Endothelial cell of umbilical vein (primary cell): ENCODE results near the gene TOGARAM2. TPM values are rescaled to one million over a fixed set of nuclear protein-coding genes. Genes with fewer than 3 reads are reported as not detected.

Experiments
- BruUV-seq: library from RNA; stranded (reverse); fragments of 400-500 nt; replicated peaks from 2 replicates; lab custom pipeline; 2021; lab: Mats Ljungman, UMichigan
- CTCF ChIA-PET: fragments of 300-600, 350-600 bp; sonication (Branson Sonifier 250); formaldehyde crosslinking; loops from one replicate; lab custom pipeline; 2021; ENCODE audit warnings: antibody characterized with exemption, inconsistent platforms; lab: Charles Lee
- POLR2A ChIA-PET: fragments of 300-600, 350-600 bp; sonication (Branson Sonifier 250); formaldehyde crosslinking; loops from one replicate; lab custom pipeline; 2021; ENCODE audit warnings: antibody characterized with exemption, inconsistent platforms; lab: Charles Lee
- DNase-seq: peaks from one replicate; pipeline ENCODE4 v3.0.0-alpha.2; 2011; ENCODE audit warnings: low read depth, low spot score
- FAIRE-seq: peaks from 2 replicates; lab custom pipeline; 2011; peaks lifted over from hg19 to GRCh38; lab: Jason Lieb, UNC
- H2AFZ ChIP-seq: 2 replicates; pipeline ENCODE4 v1.6.0; 2012; ENCODE audit warnings: low read depth, low read length, control low read depth, inconsistent platforms
- H3K27ac ChIP-seq: 2 replicates; pipeline ENCODE4 v1.5.1; 2011; ENCODE audit warnings: low read depth, mild to moderate bottlenecking, control low read depth, low read length, moderate library complexity; ENCODE audit not compliant: insufficient read depth
- H3K27me3 ChIP-seq, 2 experiments: 2 replicates each; pipeline versions ENCODE4 v1.6.0 to v1.6.1; 2011; ENCODE audit warnings: low read length in 2 of 2, mixed read lengths in 1 of 2; ENCODE audit not compliant: control insufficient read depth in 2 of 2, insufficient read depth in 2 of 2
- H3K36me3 ChIP-seq, 2 experiments: 2 replicates in 1 of 2; 3 replicates in 1 of 2; pipeline ENCODE4 v1.5.1; 2011; ENCODE audit warnings: low read length in 2 of 2, mild to moderate bottlenecking in 1 of 2, moderate library complexity in 1 of 2; ENCODE audit not compliant: control insufficient read depth in 2 of 2, insufficient read depth in 2 of 2; ENCODE audit errors: extremely low read depth in 1 of 2
- H3K4me1 ChIP-seq: 3 replicates; pipeline ENCODE4 v1.5.1; 2011; ENCODE audit warnings: mild to moderate bottlenecking, low read length; ENCODE audit not compliant: control insufficient read depth, insufficient read depth; ENCODE audit errors: extremely low read depth
- H3K4me2 ChIP-seq: 2 replicates; pipeline ENCODE4 v1.6.1; 2011; ENCODE audit warnings: low read length, control low read depth, mixed read lengths; ENCODE audit not compliant: insufficient read depth
- H3K4me3 ChIP-seq, 3 experiments: fragments of 200-600 bp in 1 of 3; sonication (generic), shearing (Covaris generic) in 1 of 3; replicated peaks in 1 of 3; 2 replicates each; pipeline ENCODE4 v1.5.1; 2011 to 2016; ENCODE audit warnings: control low read depth in 3 of 3, low read length in 3 of 3, mild to moderate bottlenecking in 2 of 3, inconsistent platforms in 1 of 3, low read depth in 1 of 3, moderate library complexity in 1 of 3; ENCODE audit not compliant: insufficient read depth in 1 of 3
- H3K79me2 ChIP-seq: 2 replicates; pipeline ENCODE4 v1.6.0; 2012; ENCODE audit warnings: low read length, inconsistent platforms; ENCODE audit not compliant: control insufficient read depth, insufficient read depth
- H3K9ac ChIP-seq: replicated peaks from 2 replicates; pipeline ENCODE3; 2011; ENCODE audit warnings: low read length, control low read depth; ENCODE audit not compliant: insufficient read depth; ENCODE audit errors: extremely low read depth
- H3K9me1 ChIP-seq: replicated peaks from 3 replicates; pipeline ENCODE4 v1.6.0; 2011; ENCODE audit warnings: mild to moderate bottlenecking, low read length; ENCODE audit not compliant: control insufficient read depth, insufficient read depth; ENCODE audit errors: extremely low read depth
- H3K9me3 ChIP-seq: replicated peaks from 2 replicates; pipeline ENCODE4 v1.5.1; 2012; ENCODE audit warnings: low read length, inconsistent platforms; ENCODE audit not compliant: control insufficient read depth, insufficient read depth
- H4K20me1 ChIP-seq: replicated peaks from 2 replicates; pipeline ENCODE3; 2011; ENCODE audit warnings: mild to moderate bottlenecking, low read length; ENCODE audit not compliant: control insufficient read depth, insufficient read depth; ENCODE audit errors: extremely low read depth
- EZH2 ChIP-seq: IDR thresholded peaks from 2 replicates; pipeline ENCODE4 v1.6.1; 2012; ENCODE audit warnings: borderline replicate concordance, low read depth, mild to moderate bottlenecking, moderate library complexity, low read length, inconsistent platforms; ENCODE audit not compliant: severe bottlenecking
- FOS ChIP-seq: IDR thresholded peaks from 2 replicates; pipeline ENCODE4 v1.6.1; 2011; ENCODE audit warnings: mild to moderate bottlenecking, low read length, moderate library complexity, borderline replicate concordance; ENCODE audit not compliant: insufficient read depth
- GATA2 ChIP-seq: IDR thresholded peaks from 2 replicates; pipeline ENCODE4 v1.7.0; 2011; ENCODE audit warnings: low read depth, mild to moderate bottlenecking, moderate library complexity, mixed read lengths, low read length; ENCODE audit not compliant: insufficient read length, insufficient read depth
- JUN ChIP-seq: IDR thresholded peaks from 2 replicates; pipeline ENCODE4 v1.6.1; 2011; ENCODE audit warnings: borderline replicate concordance, low read depth; ENCODE audit not compliant: insufficient read length, insufficient read depth
- MYC ChIP-seq: IDR thresholded peaks from one replicate; pipeline ENCODE4 v1.6.1; 2011; ENCODE audit warnings: mild to moderate bottlenecking, low read depth, low read length
- POLR2A ChIP-seq: IDR thresholded peaks from 2 replicates; pipeline ENCODE4 v1.6.1; 2012; ENCODE audit warnings: low read depth, mild to moderate bottlenecking, control low read depth, low read length
- POLR2AphosphoS5 ChIP-seq: IDR thresholded peaks from 2 replicates; pipeline ENCODE4 v1.6.1; 2012; ENCODE audit warnings: low read depth, mild to moderate bottlenecking, control low read depth, low read length, moderate library complexity; ENCODE audit not compliant: insufficient read depth
- dilution Hi-C: fragments of 300-500 bp; cut with MboI; formaldehyde crosslinking; loops from one replicate; pipeline ENCODE4 v1.15.0; 2019; ENCODE audit warnings: low sequenced_read_pairs; ENCODE audit not compliant: extremely low pct_ligation_motif_present
- intact Hi-C: fragments of 100-400 bp; cut with micrococcal nuclease; formaldehyde crosslinking; loops from one replicate; pipeline ENCODE4 v1.10.0; 2022
- polyA plus RNA-seq, 4 experiments: library from polyadenylated mRNA; depleted of rRNA in 3 of 4; stranded (reverse) in 3 of 4; unstranded in 1 of 4; fragments of >200 nt; gene quantifications; 2 replicates each; pipeline versions ENCODE4 v1.2.1 to v1.2.3, GENCODE V29; 2011 to 2012; ENCODE audit warnings: missing spikeins in 1 of 4
- total RNA-seq: library from RNA; stranded (reverse); gene quantifications from 2 replicates; pipeline ENCODE4 v1.2.3, GENCODE V29; 2021
- TF ChIP-seq, protein P1 (sequence below), 2 donors: IDR thresholded peaks; 1 replicate in 1 of 2; 2 replicates in 1 of 2; pipeline ENCODE4 v1.5.1; 2011; ENCODE audit warnings: low read length in 2 of 2, mild to moderate bottlenecking in 2 of 2, moderate library complexity in 2 of 2, control low read depth in 1 of 2, inconsistent platforms in 1 of 2, low read depth in 1 of 2; ENCODE audit not compliant: insufficient read depth in 1 of 2; ENCODE audit errors: extremely low read depth in 1 of 2
- TF ChIP-seq, protein P2 (sequence below): IDR thresholded peaks from 2 replicates; pipeline ENCODE4 v1.6.1; 2011; ENCODE audit not compliant: insufficient read depth, insufficient read length

TOGARAM2 gene
- total and polyA plus RNA-seq, 2 donors (not counting 3 experiments of a cell fraction or from before 2014, with no cell fraction given) = not detected

DNA sequence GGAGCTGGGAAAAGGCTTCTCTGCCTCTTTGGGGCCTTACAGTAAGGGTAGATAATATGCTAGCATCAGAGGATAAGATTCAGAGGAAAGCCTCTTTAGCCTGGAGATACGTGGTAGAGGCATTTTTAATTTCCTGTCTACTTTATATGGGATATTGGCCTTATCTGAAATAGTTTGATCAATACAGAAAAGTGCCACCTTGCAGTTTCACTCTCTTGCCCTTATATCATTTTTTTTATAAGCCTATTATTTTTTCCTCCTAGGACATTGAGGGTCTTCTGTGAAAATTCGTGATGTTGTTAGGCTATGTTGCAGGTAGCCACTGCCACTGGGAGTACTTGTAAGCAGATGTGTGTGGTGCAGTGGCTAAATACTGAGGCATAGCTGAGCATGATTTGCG lies 40.1 kb upstream of the TOGARAM2 start:
- Histone ChIP-seq H3K9ac (no peak overlapping the region), H3K79me2 (peaks cover 12% of the 10 kb centered on the region), H3K27me3 (no peaks in the 10 kb centered on the region), H3K4me1 (no peaks in the 10 kb centered on the region), H3K4me3 (no peak overlapping the region), H3K9me3 (no peaks in the 10 kb centered on the region), H2AFZ (no peak overlapping the region), H3K4me2 (no peak overlapping the region), H3K36me3 (peaks cover 17 to 42% of the 10 kb centered on the region in 2 experiments), H3K27ac (no peak overlapping the region), H3K9me1 (no peaks in the 10 kb centered on the region), H4K20me1 (peaks cover 3% of the 10 kb centered on the region)
- ChIA-PET CTCF (no interaction called here), POLR2A (no interaction called here)
- intact Hi-C loops (no loop called here), dilution Hi-C loops (no loop called here)
- TF ChIP-seq POLR2A = no peak
- TF ChIP-seq, protein P1, sequence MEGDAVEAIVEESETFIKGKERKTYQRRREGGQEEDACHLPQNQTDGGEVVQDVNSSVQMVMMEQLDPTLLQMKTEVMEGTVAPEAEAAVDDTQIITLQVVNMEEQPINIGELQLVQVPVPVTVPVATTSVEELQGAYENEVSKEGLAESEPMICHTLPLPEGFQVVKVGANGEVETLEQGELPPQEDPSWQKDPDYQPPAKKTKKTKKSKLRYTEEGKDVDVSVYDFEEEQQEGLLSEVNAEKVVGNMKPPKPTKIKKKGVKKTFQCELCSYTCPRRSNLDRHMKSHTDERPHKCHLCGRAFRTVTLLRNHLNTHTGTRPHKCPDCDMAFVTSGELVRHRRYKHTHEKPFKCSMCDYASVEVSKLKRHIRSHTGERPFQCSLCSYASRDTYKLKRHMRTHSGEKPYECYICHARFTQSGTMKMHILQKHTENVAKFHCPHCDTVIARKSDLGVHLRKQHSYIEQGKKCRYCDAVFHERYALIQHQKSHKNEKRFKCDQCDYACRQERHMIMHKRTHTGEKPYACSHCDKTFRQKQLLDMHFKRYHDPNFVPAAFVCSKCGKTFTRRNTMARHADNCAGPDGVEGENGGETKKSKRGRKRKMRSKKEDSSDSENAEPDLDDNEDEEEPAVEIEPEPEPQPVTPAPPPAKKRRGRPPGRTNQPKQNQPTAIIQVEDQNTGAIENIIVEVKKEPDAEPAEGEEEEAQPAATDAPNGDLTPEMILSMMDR (IDR thresholded peaks at IDR 0.05; ENCODE audit: extremely low read depth in 1 of 2, insufficient read depth in 1 of 2, low read depth in 1 of 2, low read length in 2 of 2) = no peak
- no peak for DNase-seq
- BruUV-seq = no TSS peak
- no peak for FAIRE-seq

DNA sequence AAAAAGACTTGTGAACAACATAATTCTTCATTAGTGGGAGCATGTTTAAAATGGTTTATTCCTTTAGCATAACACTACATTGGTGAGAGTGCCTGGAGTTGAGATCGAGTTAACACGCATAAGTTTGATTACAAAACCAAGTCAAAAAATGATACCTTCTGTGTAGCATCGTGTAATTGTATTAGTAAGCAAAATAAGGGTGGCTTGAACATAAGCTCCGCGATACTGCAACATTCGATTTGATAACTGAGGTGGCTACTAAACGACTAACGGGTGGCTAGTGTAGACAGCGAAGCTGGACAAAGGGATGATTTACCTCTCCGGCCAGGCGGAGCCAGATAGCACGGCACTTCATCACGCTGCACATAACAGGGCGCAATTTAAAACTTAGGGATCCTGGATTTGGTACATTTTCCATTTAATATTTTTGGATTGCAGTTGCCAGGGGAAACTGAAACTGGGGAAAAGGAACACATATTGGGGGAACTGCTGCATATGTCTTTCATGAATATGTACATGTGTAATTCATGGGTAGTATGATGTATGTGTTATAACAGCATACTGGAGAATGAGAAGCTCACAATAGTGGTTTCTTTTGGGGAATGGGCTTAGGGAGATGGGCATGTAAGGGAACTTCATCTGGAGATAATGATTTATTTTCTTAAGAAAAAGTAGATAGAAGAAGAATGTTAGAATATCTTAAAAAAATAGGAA lies 36.4 kb upstream of the TOGARAM2 start:
- ChIA-PET POLR2A (no interaction called here), CTCF (no interaction called here)
- H3K79me2 ChIP-seq = peaks cover 2% of the 10 kb centered on the region
- no TSS peak for BruUV-seq
- H2AFZ ChIP-seq = no peak overlapping the region
- H3K4me2 ChIP-seq = no peak overlapping the region
- peaks cover 21 to 57% of the 10 kb centered on the region in 2 experiments for H3K36me3 ChIP-seq
- no peaks in the 10 kb centered on the region for H3K4me1 ChIP-seq
- TF ChIP-seq POLR2A = no peak
- no peak for TF ChIP-seq POLR2AphosphoS5
- no peak for TF ChIP-seq GATA2
- no peak for TF ChIP-seq MYC
- TF ChIP-seq, protein P2, sequence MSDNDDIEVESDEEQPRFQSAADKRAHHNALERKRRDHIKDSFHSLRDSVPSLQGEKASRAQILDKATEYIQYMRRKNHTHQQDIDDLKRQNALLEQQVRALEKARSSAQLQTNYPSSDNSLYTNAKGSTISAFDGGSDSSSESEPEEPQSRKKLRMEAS = no peak
- TF ChIP-seq, protein P1 (IDR thresholded peaks at IDR 0.05; ENCODE audit: extremely low read depth in 1 of 2, insufficient read depth in 1 of 2, low read depth in 1 of 2, low read length in 2 of 2) = no peak
- no peak for TF ChIP-seq EZH2
- no peak for TF ChIP-seq JUN
- TF ChIP-seq FOS = no peak
- dilution Hi-C loops (no loop called here), intact Hi-C loops (no loop called here)
- DNase-seq = no peak
- H3K27ac ChIP-seq = no peak overlapping the region
- H3K4me3 ChIP-seq = no peak overlapping the region
- no peak for FAIRE-seq
- no peaks in the 10 kb centered on the region for H3K9me1 ChIP-seq
- H3K9ac ChIP-seq = no peak overlapping the region
- no peaks in the 10 kb centered on the region for H3K27me3 ChIP-seq
- H4K20me1 ChIP-seq = peaks cover 4% of the 10 kb centered on the region
- no peaks in the 10 kb centered on the region for H3K9me3 ChIP-seq
